HL-60/S4 treated with retinoic acid at 250 ng/mL for 4 days and 3 days (cell line): Measurements from ENCODE around the gene CHN1.

Experiments used
- in situ Hi-C: fragments of 300-500 bp; cut with MboI; formaldehyde crosslinking; loops from 2 replicates; pipeline ENCODE4 v1.7.0; 2022; ENCODE audit warnings: low sequenced_read_pairs

CHN1 gene

GRCh38 chr2:174877751-174878150, 127.4 kb downstream of the CHN1 start:
- in situ Hi-C loops = no loop called here

- in situ Hi-C loops = no loop called here
Measured at GRCh38 chr2:174877301-174877700, 127.9 kb downstream of the CHN1 start.

- in situ Hi-C loops = no loop called here
Measured at GRCh38 chr2:174874085-174874484, 131.1 kb downstream of the CHN1 start.

GRCh38 chr2:174873471-174873870, 131.7 kb downstream of the CHN1 start:
- in situ Hi-C loops = no loop called here

- in situ Hi-C loops = no loop called here
Measured at GRCh38 chr2:174870787-174871186, 134.4 kb downstream of the CHN1 start.

- in situ Hi-C loops = no loop called here
Measured at GRCh38 chr2:174868878-174869277, 136.3 kb downstream of the CHN1 start.

- in situ Hi-C loops = no loop called here
Measured at GRCh38 chr2:174866421-174866820, 138.8 kb downstream of the CHN1 start.

- in situ Hi-C loops = no loop called here
Measured at GRCh38 chr2:174863183-174863582, 142.0 kb downstream of the CHN1 start.

GRCh38 chr2:174859563-174860169, 145.5 kb downstream of the CHN1 start:
- in situ Hi-C loops = no loop called here

- in situ Hi-C loops = no loop called here
Measured at GRCh38 chr2:174858745-174859144, 146.4 kb downstream of the CHN1 start.

- in situ Hi-C loops = no loop called here
Measured at GRCh38 chr2:174856447-174856846, 148.7 kb downstream of the CHN1 start.

- in situ Hi-C loops = no loop called here
Measured at GRCh38 chr2:174846941-174847938, 157.9 kb downstream of the CHN1 start.

GRCh38 chr2:174846218-174846617, 159.0 kb downstream of the CHN1 start:
- in situ Hi-C loops = no loop called here

GRCh38 chr2:174844295-174844708, 160.9 kb downstream of the CHN1 start:
- in situ Hi-C loops = no loop called here

- in situ Hi-C loops = no loop called here
Measured at GRCh38 chr2:174842496-174842895, 162.7 kb downstream of the CHN1 start.

GRCh38 chr2:174841936-174842335, 163.2 kb downstream of the CHN1 start:
- in situ Hi-C loops = no loop called here

- in situ Hi-C loops = no loop called here
Measured at GRCh38 chr2:174841350-174841749, 163.8 kb downstream of the CHN1 start.

GRCh38 chr2:174840436-174840835, 164.7 kb downstream of the CHN1 start:
- in situ Hi-C loops = no loop called here

- in situ Hi-C loops = no loop called here
Measured at GRCh38 chr2:174839662-174840061, 165.5 kb downstream of the CHN1 start.

- in situ Hi-C loops = no loop called here
Measured at GRCh38 chr2:174836995-174837390, 168.2 kb downstream of the CHN1 start.

- in situ Hi-C loops = no loop called here
Measured at GRCh38 chr2:174836377-174836994, 168.7 kb downstream of the CHN1 start.

- in situ Hi-C loops = no loop called here
Measured at GRCh38 chr2:174835797-174836255, 169.4 kb downstream of the CHN1 start.
